Ovary (tissue), 3 donors: ENCODE results near the gene ANKH.
"Not testable (repeated sequence)": the region's sequence is repeated elsewhere in the genome, so short reads cannot be mapped to it uniquely, and the experiment has no call there.

Experiments
- CTCF ChIP-seq, 3 donors: fragments of 450-650 bp in 2 of 3; fragments of 200-600 bp in 1 of 3; IDR thresholded peaks; one replicate each; pipeline versions ENCODE4 v1.5.1 to v1.8.0; 2016 to 2022; ENCODE audit warnings: antibody characterized with exemption in 3 of 3, mild to moderate bottlenecking in 1 of 3
- POLR2A ChIP-seq: fragments of 450-650 bp; IDR thresholded peaks from one replicate; pipeline ENCODE4 v1.6.1; 2017; ENCODE audit warnings: antibody characterized with exemption, mild to moderate bottlenecking, moderate library complexity
- donor health status: DM: no; HTN: no; CAD: no.

- not testable (repeated sequence) for TF ChIP-seq POLR2A; CTCF (IDR thresholded peaks at IDR 0.05)
These were observed 6.6 kb upstream of the ANKH start for GRCh38 chr5:14878192-14878591.
